HG03095 (cell line): ENCODE data around the gene NDRG3.

Source experiments
- ATAC-seq: cut with Tn5 transposase; IDR thresholded peaks from one replicate; pipeline ENCODE4 v1.9.1; 2021; ENCODE audit warnings: moderate library complexity; ENCODE audit not compliant: unreplicated experiment

NDRG3 gene

DNA sequence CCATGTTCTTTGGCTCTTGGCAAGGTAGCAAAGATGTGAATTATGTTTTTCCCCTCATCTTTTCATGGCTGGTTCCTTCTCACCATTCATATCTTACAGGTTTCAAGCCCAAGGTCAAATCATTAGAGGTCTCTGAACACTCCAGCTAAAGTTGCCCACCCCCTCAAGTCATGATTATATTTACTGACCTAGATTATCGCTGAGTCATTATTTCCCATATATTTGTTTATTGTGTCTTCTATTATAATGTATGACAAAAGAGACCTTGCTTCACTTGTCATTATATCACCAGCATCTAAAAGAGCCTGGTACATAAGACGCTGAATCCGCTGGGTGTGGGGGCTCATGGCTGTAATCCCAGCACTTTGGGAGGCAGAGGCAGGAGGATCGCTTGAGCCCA lies 15.2 kb upstream of the NDRG3 start:
- no peak for ATAC-seq

DNA sequence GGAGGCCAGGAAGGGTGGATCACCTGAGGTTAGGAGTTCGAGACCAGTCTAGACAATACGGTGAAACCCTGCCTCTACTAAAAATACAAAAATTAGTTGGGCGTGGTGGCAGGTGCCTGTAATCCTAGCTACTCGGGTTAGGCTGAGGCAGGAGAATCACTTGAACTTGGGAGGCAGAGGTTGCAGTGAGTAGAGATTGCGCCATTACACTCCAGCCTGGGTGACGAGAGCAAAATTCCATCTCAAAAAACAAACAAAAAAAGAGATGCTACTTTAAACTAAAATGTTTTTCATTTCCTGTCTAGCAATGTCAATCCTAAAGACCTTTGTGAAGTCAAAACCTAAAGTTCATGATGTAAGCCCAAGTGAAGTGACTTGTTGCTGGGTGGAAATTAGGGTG lies 14.8 kb upstream of the NDRG3 start:
- no peak for ATAC-seq

DNA sequence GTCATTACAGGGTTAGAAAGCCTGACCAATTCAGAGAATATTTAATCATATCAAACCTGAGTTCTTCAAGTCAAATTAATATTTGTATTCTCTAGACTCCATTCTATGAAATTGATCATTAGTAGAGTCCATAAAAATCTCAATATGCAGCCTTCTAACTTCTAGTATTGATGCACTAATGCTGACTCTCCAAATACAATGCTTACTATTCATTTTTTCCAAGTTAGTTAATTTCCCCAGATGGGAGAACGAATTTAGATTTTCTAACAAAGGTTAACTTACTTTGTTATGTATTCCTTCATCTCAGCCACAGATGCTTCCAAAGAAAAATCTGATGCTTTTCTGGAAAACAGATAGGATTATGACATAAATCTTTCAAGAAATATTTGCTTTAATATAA lies 12.4 kb upstream of the NDRG3 start:
- no peak for ATAC-seq

- no peak for ATAC-seq
Observed at GRCh38 chr20:36756496-36756895, 10.6 kb upstream of the NDRG3 start.

DNA sequence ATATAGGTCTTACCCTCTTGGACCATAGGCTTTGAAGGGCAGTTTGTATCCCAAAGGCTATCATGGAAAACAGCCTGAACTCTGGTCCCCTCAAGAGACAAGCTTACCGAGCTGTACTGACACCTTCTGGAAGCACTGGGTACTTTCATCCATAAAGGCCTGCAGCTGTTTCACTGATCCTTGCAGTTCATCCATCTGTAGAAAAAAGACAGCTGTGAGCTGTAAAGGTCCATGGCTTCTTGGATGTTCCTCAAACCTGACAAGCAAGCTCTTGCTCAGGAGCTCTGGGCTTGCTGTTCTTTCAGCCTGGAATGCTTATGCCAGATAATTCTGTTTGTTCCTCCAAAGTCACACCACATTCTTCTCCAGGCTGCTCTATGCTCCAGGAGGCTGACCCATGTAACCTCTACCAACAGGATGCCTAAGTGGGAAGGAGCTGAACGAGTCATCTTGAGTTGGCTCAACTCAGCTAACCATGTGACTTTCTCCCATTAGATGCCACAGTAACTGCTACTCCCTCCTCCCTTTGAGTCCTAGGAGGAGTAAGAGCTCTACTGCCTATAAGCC lies 8.8 kb upstream of the NDRG3 start:
- ATAC-seq: no peak

DNA sequence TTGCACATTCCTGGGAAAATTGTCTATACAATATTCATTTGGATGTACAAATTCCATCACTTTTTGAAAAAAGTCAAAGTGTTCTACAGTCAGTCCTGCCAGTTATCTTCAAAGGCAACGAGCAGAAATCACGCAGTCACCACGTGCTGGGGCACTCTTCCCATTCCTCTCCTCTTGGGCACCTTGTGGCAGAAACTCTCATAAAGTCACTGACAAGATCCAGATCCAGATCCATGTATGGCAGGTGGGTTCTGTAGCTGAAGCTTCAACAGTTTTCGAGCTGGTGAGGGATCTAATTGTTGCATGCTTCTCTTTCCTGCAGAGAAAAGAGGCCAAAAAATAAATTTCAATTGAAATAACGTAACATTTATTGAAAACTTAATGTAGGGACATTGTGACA lies 6.7 kb upstream of the NDRG3 start:
- no peak for ATAC-seq

GRCh38 chr20:36745234-36745926 lies 510 bp downstream of the NDRG3 start:
- peak; percentile 35 for ATAC-seq

DNA sequence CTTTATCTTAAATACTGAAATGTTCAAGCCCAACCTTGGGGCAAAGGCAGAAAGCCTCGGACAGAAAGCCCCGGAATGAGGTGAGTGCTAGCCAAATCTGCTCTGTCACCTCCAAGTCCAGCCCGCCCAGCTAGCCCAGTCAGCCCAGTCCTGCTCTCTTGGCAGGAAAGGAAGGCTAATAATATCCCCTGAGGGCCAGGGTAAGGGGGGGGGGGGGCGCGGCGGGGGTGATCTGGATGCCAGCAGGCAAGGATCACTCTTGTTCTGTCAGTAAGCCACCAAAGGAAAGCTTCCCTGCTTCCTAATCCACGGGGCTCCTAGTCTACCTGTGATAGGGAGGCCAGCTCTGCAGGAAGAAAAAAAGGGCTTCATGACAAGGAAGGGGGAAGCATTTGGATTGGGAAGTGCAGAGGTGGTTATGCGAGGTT lies 1.1 kb downstream of the NDRG3 start:
- no peak for ATAC-seq

- no peak for ATAC-seq
Observed at GRCh38 chr20:36744243-36744642, 1.6 kb downstream of the NDRG3 start.

DNA sequence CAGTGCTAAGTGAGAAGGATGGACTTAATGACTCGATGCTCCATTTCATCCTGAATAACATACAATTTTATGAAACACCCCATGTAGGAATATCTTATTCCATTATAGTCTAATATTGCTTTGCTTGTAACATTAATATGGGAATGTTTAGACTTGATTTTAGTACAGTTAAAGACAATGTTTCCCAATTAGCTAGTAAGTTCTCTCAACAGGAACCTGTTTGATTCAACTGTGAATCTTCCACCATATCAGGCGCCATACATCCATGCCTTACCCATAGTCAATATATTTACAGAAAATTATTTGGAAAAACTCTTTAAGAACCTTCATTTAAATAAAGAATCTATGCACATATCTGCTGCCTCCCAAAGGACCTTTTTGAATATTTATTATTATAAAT lies 3.3 kb downstream of the NDRG3 start:
- ATAC-seq: no peak

DNA sequence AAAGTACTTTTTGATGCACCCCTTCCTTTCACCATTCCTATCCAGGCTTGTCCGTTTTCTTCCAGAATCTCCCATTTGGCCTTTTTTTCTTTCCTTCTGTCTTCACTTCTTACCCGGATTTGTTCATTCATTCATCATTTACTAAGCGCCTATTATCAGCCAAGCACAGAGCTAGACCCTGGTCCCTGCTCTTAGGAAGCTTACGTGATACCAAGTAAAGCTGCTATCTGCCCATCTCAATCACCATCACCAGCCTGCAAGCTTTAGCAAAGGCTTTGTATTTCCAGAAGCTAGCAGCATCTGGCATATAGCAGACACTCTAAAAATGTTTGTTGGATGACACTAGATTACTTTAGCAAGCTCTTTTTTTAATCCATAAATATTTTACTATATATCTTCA lies 4.8 kb downstream of the NDRG3 start:
- no peak for ATAC-seq

- no peak for ATAC-seq
Observed at GRCh38 chr20:36737183-36737499, 8.7 kb downstream of the NDRG3 start.

GRCh38 chr20:36736451-36737182 lies 9.3 kb downstream of the NDRG3 start:
- ATAC-seq: no peak

- no peak for ATAC-seq
Observed at GRCh38 chr20:36732456-36732855, 13.4 kb downstream of the NDRG3 start.

DNA sequence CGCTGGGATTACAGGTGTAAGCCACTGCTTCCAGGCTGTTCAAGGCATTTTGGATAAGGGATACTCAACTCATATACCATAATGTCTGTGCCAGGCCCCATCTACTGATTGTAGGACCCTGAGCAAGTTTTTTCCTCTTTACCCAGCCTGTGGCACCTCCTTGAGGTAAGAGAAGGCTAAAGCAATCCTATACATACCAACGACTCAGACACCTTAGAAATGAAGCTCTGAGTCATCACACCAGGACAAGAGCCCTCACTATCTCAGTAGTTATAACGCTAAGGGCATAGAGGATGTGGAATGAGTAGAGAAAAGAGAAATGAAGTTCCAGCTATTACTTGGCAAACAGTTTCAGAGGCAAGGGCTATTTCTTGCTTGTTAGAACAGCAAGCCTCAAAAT lies 16.9 kb downstream of the NDRG3 start:
- ATAC-seq: no peak

- no peak for ATAC-seq
Observed at GRCh38 chr20:36726168-36726567, 19.7 kb downstream of the NDRG3 start.

- ATAC-seq: no peak
Observed at GRCh38 chr20:36720510-36720909, 25.4 kb downstream of the NDRG3 start.

DNA sequence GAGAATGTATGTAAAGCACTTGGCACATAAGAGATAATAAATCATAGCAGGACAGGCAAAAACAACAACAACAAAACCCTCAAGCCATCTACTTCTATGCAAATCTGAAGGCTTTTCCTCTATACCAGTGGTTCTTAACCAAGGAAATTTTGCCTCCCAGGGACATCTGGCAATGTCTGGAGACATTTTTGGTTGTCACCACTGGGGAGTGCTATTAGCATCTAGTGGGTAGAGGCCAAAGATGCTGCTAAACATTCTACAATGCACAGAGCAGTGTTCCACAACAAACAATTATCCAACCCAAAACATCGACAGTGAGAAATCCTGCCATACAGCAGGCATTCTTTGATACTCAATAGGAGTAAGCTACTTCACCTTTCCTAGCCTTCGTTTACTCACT lies 28.2 kb downstream of the NDRG3 start:
- ATAC-seq: no peak

DNA sequence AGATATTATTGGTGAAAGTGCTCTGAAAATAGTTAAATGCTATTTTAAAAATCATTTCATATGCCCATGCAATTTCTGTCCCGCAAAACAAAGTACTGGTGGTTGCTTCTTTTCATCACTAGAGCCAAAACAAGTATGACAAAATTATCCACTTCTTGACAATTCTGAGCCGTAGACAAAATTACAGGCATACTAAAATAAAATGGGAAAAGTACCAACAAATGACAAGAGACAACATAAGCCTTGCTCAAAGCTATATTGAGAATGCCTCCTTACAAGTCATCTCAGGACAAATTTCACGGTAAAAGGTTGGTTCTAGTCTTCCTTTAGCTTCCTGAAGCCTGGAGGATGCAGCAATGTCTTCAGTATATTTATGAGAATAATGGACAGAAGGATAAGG lies 28.9 kb downstream of the NDRG3 start:
- no peak for ATAC-seq

DNA sequence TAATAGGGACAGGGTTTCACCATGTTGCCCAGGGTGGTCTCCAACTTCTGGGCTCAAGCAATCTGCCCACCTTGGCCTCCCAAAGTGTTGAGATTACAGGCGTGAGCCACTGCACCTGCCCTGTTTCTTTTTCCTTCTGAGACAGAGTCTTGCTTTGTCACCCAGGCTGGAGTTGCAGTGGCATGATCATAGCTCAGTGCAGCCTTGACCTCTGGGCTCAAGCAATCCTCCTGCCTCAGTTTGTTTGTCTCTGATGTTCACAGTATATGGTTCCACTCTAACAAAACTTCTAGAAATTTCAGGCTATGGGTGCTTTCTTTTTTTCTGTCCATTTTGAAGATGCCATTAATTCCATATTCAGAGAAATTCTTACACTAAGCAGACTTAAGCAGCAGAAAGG lies 33.1 kb downstream of the NDRG3 start:
- no peak for ATAC-seq

GRCh38 chr20:36709126-36709525 lies 36.8 kb downstream of the NDRG3 start:
- ATAC-seq: no peak

- ATAC-seq: no peak
Observed at GRCh38 chr20:36703530-36703929, 42.4 kb downstream of the NDRG3 start.

DNA sequence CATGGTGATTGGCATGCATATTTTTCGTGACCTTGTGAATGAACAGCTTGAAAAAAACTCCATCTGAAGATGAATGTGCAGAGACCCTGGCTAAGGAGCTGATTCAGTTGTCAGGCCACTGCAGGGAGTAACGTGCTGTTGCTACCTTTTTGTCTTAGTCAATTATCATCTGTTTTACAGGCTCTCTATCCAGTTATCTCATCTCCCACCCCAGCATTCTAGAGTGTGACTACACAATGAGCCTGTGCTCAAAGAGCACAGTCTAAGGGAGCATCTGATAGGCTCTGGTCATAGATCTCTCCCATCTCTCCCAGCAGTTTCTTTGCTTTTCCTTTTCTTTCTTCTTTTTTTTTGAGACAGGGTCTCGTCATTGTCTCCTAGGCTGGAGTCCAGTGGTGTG lies 45.5 kb downstream of the NDRG3 start:
- ATAC-seq: no peak
